Esophagus (tissue), 2 donors: Measurements from ENCODE around the gene PLA2G4C. TPM values are rescaled to one million over a fixed set of nuclear protein-coding genes. Genes with fewer than 3 reads are reported as not detected.

Source experiments
- H3K27ac ChIP-seq, 2 donors: one replicate each; pipeline ENCODE4 v1.5.1; 2013; ENCODE audit warnings: low read depth in 2 of 2, mild to moderate bottlenecking in 2 of 2, inconsistent platforms in 1 of 2, low read length in 1 of 2, moderate library complexity in 1 of 2
- H3K27me3 ChIP-seq, 2 donors: one replicate each; pipeline ENCODE4 v1.6.1; 2013; ENCODE audit warnings: low read length in 2 of 2, control low read depth in 1 of 2, mild to moderate bottlenecking in 1 of 2; ENCODE audit not compliant: insufficient read depth in 2 of 2, control insufficient read depth in 1 of 2
- H3K36me3 ChIP-seq, 2 donors: one replicate each; pipeline ENCODE4 v1.6.1; 2013; ENCODE audit warnings: low read length in 1 of 2; ENCODE audit not compliant: control insufficient read depth in 2 of 2, insufficient read depth in 2 of 2
- H3K4me1 ChIP-seq, 2 donors: one replicate each; pipeline ENCODE4 v1.6.1; 2013; ENCODE audit warnings: low read length in 1 of 2; ENCODE audit not compliant: control insufficient read depth in 2 of 2, insufficient read depth in 2 of 2
- H3K4me3 ChIP-seq, 2 donors: one replicate each; pipeline ENCODE4 v1.5.1; 2013; ENCODE audit warnings: low read length in 2 of 2, mild to moderate bottlenecking in 2 of 2, low read depth in 1 of 2, moderate library complexity in 1 of 2
- H3K9me3 ChIP-seq, 2 donors: one replicate each; pipeline ENCODE4 v1.6.1; 2013; ENCODE audit warnings: mild to moderate bottlenecking in 2 of 2, low read depth in 1 of 2, low read length in 1 of 2, moderate library complexity in 1 of 2; ENCODE audit not compliant: control insufficient read depth in 2 of 2, insufficient read depth in 1 of 2
- WGBS, 2 donors: extraction: QIAGEN DNeasy Blood & Tissue Kit; methylation state at CpG; one replicate each; pipeline ENCODE4 v1.1.7; 2013; 5-methylcytosine and 5-hydroxymethylcytosine counted together
- polyA plus RNA-seq, 2 donors: library from polyadenylated mRNA; stranded (reverse); fragments of 200-250 nt; gene quantifications; one replicate each; pipeline ENCODE4 v1.2.3, GENCODE V29; 2013
- donor health status: healthy with polysubstance abuse.
- donor health status: Bipolar disorder and iron deficiency.

PLA2G4C gene
- polyA plus RNA-seq, 2 donors, result 1.8 to 2.8 TPM

DNA sequence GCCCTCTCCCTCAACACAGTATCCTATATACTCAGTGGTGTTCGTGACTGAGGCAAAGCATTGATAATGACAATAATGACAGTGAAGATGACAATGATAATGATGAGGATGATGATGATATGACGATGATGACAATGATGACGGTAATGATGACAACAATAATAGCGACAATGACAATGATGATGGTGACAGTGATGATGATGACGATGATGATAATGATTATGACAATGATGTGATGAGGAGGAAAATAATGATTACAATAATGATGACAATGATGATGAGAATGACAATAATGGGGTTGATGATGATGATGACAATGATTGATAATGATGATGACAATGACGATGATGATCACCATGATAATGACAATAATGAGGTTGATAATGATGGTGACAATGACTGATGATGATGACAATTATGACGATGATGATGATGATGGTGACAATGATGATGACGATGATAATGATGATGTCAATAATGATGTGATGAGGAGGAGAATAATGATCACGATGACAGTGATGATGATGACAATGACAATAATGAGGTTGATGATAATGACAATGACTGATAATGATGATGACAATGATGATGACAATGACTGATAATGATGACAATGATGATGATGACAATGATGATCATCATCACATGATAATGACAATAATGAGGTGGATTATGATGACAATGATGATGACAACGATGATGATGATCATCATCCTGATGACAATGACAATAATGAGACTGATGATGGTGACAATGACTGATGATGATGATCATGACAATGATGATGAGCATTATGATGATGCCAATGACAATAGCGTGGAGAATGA, 99.5 kb downstream of the PLA2G4C start:
- Histone ChIP-seq H3K4me3 (no peak overlapping the region), H3K36me3 (no peaks in the 10 kb centered on the region), H3K9me3 (peaks cover 2 to 5% of the 10 kb centered on the region in 2 donors), H3K4me1 (no peaks in the 10 kb centered on the region), H3K27ac (no peak overlapping the region), H3K27me3 (no peaks in the 10 kb centered on the region)
- WGBS, 2 donors, result 90 to 91% methylated on average over 11 of the region's 11 CpGs

- no peak overlapping the region for H3K4me3 ChIP-seq
- no peak overlapping the region for H3K27ac ChIP-seq
- WGBS, 2 donors, result 73 to 83% methylated on average over 6 of the region's 6 CpGs
- H3K9me3 ChIP-seq, result peaks cover 0 to 3% of the 10 kb centered on the region in 2 donors
- H3K27me3 ChIP-seq, result no peaks in the 10 kb centered on the region
- no peaks in the 10 kb centered on the region for H3K4me1 ChIP-seq
- H3K36me3 ChIP-seq, result no peaks in the 10 kb centered on the region
Observed at GRCh38 chr19:48006762-48007161, 103.9 kb downstream of the PLA2G4C start.

DNA sequence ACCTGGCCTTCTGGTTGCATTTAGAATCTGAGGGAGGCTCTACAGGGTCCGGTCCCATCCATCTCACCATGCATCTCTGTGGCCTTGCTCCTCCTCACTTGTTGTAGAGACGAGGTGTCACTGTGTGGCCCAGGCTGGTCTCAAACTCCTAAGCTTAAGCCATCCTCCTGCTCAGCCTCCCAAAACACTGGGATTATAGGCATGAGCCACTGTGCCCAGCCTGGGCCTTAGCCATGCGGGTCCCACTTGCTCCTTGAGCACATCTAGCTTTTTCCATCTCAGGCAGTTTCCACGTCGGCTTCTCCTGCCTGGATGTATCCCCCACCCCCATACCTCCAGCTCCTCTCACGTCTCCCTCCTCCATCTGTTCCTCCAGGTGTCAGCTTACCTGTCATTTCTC, 106.4 kb downstream of the PLA2G4C start:
- Histone ChIP-seq H3K27ac (no peak overlapping the region), H3K9me3 (peaks cover 3% of the 10 kb centered on the region in 2 donors), H3K36me3 (no peaks in the 10 kb centered on the region), H3K4me1 (no peaks in the 10 kb centered on the region), H3K27me3 (no peaks in the 10 kb centered on the region), H3K4me3 (no peak overlapping the region)
- WGBS, 2 donors, result 66 to 73% methylated on average over 6 of the region's 6 CpGs

DNA sequence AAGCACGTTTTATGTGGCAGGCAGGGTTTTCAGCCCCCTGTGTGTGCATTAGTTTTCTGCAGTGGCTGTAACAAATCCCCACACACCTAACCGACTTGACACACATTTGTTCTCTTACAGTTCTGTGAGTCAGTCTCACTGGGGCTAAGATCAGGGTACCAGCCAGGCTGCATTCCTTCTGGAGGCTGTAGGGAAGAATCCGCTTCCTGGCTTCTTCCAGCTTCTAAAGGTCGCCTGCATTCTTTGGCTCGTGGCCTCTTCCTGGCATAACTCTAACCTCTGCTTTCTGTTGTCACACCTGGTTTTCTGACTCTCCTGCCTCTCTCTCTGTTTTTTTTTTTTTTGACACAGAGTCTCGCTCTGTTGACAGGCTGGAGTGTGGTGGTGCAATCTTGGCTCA, 109.8 kb downstream of the PLA2G4C start:
- Histone ChIP-seq H3K27me3 (no peaks in the 10 kb centered on the region), H3K4me1 (no peaks in the 10 kb centered on the region), H3K36me3 (no peaks in the 10 kb centered on the region), H3K9me3 (peaks cover 0 to 3% of the 10 kb centered on the region in 2 donors), H3K4me3 (no peak overlapping the region), H3K27ac (no peak overlapping the region)
- 66 to 77% methylated on average over 6 of the region's 6 CpGs for WGBS, 2 donors

- WGBS, 2 donors, result 84 to 90% methylated on average over 6 of the region's 6 CpGs
- Histone ChIP-seq H3K27ac (no peak overlapping the region), H3K4me3 (no peak overlapping the region), H3K36me3 (no peaks in the 10 kb centered on the region), H3K4me1 (no peaks in the 10 kb centered on the region), H3K27me3 (no peaks in the 10 kb centered on the region), H3K9me3 (peaks cover 0 to 3% of the 10 kb centered on the region in 2 donors)
Observed at GRCh38 chr19:47998800-47999199, 111.8 kb downstream of the PLA2G4C start.

Other genes with a start within 250 kb of the PLA2G4C start
- under 1 TPM in 1 of 2 donors, not detected in 1; 0.02 TPM for gene SULT2A1, start 224.5 kb downstream of the PLA2G4C start, polyA plus RNA-seq
- gene BSPH1, start 118.6 kb downstream of the PLA2G4C start, polyA plus RNA-seq, result not detected
- gene ELSPBP1, start 116.2 kb downstream of the PLA2G4C start, polyA plus RNA-seq, result not detected
- not detected for gene CABP5, start 66.7 kb downstream of the PLA2G4C start, polyA plus RNA-seq
- gene LIG1, start 59.5 kb upstream of the PLA2G4C start, polyA plus RNA-seq, result 10 to 100 TPM; 31.2 to 53.3 TPM
- 1 to 10 TPM; 3.2 TPM for gene ZSWIM9, start 59.9 kb upstream of the PLA2G4C start, polyA plus RNA-seq
- 10 to 100 TPM in 1 of 2 donors, 1 to 10 TPM in 1; 9.6 to 13.2 TPM for gene CARD8, start 145.1 kb upstream of the PLA2G4C start, polyA plus RNA-seq
- gene ZNF114, start 159.3 kb upstream of the PLA2G4C start, polyA plus RNA-seq, result under 1 TPM; 0.14 TPM
- gene EMP3, start 214.7 kb upstream of the PLA2G4C start, polyA plus RNA-seq, result 10 to 100 TPM; 17.6 to 21.5 TPM